NCI-H2081 treated with DMSO at 0.1 percent for 48 hours (cell line): ENCODE measurements around the gene ITPR2.
A peak's percentile ranks its signal among the peaks of the same experiment; 100 is the strongest.
"Not testable (repeated sequence)": the region's sequence is repeated elsewhere in the genome, so short reads cannot be mapped to it uniquely, and the experiment has no call there.

Source experiments
- DNase-seq: peaks from one replicate; lab custom pipeline; 2025; lab: John Stamatoyannopoulos, UW

Gene ITPR2

DNA sequence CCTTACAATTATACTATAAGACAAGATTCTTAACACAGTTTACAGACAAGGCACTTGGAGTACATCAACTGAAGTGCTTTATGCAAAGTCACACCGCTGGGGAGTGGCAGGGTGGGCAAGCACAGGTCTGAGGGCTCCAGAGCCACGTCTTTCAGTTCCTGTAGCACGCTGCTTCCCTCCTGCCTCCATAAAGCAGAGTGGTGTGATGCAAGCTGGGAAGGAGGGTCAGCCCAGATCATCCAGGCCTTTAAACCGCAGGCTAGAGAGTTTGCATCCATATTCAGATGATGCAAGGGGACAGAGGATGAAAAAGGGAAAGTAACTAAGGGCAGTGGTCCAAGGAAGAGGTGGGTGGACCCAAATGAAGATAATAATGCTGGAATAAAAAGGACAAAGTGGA is 132.6 kb downstream of the ITPR2 start:
- DNase-seq = no peak

DNA sequence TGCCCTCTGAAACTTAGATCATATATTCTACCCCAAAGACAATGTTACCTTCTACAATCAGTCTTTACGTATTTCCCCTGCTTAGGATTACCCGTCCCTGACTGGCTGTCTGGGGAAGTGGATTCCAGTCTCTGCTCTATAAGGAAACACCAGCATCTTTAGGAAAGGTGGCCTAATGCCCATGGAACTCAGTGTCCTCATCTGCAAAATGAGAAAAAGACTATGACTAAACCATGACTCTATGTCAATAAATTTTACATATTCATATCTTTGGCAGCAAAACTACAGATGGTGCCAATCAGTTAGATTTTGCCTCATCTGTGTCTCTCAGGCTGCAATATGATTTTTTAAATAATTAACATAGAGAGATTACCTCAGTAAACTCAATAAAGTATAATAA is 133.8 kb downstream of the ITPR2 start:
- DNase-seq = no peak

DNA sequence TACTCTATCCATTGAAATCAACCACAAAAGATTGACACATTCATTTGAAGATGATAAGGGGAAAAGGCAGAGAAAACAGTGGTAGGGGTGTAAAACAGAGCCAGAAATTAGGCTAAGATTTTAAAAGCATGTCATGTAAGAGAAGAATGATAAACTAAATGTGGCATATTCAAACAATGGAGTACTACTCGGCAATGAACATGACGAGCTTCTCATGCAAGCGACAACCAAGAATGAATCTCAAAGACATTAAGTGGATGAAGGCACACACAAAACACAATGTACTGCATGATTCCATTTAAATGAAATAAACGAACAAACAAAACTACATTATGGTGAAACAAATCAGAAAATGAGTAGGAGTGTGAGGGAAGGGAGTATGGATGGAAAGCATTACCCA is 134.8 kb downstream of the ITPR2 start:
- DNase-seq = no peak

DNA sequence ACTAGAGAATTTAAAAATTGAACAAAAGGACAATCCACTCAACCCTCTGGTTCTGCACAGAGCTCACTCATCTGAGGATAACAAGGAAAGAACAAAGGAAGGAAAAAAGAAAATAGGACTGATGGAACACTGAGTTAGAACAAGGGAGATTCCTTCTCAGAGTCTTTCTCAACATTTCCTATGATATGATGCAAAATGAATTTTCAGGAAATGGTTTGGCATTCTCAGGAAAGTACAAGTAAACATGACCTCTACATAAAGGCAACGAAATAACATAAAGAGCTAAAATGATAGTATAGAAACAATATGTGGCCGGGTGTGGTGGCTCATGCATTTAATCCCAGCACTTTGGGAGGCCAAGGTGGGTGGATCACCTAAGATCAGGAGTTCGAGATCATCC is 135.8 kb downstream of the ITPR2 start:
- DNase-seq = no peak

DNA sequence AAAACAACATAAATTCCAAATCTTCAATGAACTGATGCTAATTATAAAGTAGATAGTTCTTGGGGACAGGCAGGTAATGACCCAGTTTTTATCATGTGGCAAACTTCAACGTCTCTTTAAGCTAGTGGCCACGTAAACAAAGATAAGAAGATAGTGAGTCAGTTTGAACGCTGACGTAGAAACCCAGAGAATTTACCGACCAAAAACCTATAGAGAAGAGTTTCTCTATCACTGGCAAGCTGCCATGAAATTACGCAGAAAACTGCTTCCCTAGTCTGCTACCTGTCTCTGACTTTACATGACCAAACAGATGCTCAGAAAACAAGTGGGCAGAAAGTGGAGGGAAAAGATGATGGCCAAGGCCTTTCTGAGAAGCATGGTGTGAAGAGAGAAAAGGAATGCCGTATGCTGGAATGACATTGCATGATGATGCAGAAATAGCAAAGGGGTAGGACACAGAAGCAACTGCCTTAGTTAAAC is 136.3 kb downstream of the ITPR2 start:
- DNase-seq = no peak

DNA sequence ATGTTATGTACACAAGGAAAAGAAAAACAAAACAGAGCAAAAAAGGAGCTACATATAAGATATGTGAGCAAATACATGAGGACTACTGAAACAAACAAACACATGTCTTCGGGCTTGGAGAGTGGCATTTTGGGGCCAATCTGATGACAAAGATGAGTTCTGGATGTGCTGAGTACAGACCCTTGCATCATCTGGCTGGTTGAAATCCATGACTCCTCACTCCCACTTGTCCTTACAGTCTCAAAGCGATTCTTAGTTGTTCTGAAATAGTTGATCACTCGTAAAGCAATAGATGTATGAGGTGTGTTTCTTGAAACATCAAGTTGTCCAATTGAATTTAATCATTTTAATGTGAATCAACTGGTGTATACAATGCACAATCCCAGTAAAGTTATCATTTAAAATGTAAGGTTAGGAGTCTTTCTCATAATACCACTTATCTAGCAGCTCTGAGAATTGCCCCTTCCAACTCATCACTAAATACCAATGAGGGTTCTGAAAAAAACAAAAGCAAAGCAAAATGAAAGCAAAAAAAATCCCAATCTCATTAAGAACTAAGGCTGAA is 136.9 kb downstream of the ITPR2 start:
- DNase-seq = no peak

DNA sequence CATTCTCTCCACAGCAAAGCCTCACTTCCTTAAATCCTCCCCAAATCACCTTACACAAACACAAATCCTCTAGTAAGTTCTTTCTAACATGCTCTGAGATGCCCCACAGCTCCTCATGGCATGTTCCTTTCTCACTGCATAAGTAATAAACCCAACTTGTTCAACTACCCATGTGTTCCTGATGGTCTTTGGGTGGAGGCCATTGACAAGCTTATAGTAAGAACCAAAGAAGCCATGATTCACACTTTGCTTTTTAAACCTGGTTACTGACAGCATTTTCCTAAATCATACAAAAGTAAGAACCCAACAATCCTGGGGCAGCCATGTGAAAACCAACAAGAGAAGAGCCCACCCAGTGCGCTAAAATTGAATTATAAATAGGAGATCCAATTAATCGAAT is 138.6 kb downstream of the ITPR2 start:
- DNase-seq = no peak

DNA sequence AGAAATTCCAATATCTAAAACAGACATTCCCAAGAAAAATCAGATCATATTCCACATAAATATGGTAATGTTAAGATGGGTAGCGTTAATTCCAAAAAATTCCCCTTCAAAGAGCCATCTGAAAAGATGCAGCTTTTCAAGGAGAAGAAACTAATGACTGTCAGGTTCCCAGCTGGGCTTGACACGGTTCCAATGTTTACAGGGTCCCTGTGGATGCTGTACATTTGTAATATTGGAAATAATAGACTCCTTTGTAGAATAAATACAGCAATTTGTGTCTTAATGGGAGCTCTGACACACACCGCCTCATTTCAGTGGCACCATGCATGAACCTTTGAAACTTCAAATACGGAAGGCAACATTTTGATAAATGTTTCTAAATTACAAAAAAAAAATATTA is 140.6 kb downstream of the ITPR2 start:
- DNase-seq = peak; percentile 62

DNA sequence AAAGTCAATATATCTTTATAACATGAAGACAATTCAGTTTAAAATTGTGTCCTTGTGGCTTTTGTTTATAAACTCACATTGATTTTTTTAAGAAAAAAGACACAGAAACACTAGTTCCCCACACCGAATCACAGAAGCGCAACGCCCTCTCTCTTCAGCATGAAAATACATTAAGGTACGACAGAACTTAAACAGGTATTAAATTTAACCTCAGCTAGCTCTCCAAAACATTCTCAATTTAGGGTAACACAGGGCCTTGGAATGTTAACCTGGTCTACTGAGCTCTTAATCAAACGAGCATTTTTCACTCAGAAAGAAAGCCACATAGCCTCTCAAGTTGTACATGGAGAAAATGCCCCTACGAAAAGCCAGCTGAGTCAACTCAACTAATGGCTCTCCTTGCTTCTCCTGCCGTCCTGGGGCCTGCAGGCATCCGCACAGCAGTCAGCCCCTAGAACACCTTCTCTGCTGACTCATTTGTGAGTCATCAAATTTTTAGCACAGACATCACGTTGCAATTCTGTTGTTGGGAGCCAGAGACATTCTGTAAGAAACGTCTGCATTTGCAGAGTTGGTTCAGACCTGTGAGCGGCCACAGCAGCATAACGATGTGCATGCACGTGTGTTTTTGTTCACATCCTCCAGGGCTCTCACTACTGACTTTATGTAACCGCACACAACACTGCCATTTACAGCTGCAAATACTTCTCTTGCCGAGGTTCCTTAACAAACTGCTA is 141.6 kb downstream of the ITPR2 start:
- peak; percentile 21 for DNase-seq

DNA sequence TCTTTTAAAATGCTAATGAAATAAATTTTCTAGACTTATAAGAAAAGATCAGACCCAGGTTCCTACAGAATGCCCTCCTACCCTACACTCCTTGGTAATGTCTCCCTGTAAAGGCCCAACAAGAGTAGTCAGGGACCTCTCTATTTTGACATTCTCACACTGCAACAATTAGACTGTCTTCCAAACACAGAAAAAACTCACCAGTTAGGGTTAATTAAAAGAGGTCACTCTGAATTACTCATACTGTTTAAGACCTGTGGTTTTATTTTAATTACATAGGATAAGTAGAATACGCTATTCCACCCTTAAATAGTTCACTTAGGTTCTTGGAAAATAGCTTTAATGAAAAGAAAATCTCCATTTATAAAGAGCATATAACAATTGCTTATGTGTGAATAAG is 142.4 kb downstream of the ITPR2 start:
- no peak for DNase-seq

DNA sequence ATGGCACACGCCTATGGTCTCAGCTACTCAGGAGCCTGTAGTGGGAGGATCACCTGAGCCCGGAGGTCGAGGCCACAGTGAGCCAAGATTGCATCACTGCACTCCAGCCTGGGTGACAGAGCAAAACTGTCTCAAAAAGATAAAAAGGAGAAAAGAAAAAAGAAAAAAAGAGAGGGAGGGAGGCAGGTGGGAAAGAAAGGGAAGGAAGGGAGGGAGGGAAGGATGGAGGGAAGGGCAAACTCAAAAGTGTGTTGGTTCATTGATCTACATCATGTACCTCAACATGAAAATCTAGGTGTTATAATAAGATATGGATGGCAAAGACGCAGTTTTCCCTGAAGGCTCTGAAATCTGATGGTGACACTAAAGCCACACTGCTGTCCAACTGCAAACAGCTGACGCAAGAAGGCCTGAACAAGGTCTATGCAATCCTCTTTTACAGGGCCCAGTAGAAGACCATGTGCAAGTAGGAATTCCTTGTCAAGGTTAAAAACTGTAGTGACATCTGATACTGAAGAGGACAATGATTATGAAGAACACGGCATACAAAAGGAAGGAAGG is 143.6 kb downstream of the ITPR2 start:
- no peak for DNase-seq

DNA sequence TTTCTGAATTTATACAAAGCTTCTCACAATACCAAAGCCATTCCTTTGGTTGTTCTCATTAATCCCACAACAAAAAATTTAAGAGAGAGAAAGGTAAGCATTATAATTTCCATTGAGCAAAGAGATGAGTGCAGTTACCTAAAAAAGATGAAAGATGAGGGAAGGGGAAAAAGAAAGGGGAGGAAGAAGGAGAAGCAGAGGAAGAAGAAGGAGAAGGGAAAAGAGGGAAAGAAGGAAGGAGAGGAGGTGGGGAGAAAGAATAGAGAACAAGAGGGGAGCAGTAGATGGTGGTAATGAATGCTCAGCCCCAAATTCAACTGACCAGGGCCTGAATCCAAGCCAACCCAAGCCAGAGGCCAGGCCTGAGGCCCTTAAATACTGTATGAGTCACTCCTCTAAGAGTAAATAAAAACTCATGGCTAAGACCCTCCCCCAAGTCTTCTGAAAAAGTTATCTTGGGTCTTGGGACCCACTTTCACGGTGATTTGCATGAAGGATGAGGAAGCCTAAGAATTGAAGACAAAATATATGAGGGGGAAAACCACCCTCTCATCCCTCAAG is 144.6 kb downstream of the ITPR2 start:
- no peak for DNase-seq

DNA sequence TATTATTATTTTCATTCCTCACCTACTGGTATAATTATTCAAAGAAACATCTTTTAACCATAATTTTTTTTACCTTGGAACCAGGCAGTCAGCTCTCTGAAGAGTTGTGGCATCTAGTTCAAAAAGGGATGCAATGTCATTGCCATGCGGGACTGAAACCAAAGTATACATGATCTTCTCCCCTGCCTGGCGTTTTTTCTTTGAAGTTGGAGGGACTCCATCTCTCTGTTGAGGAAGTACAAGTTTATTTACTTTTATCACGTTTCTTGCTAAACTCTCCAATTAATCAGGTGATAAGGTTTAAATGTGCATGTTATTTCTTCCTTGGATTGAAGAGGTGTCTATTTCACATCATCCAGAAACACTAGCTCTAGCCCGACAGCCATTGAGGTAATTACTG is 146.6 kb downstream of the ITPR2 start:
- no peak for DNase-seq

DNA sequence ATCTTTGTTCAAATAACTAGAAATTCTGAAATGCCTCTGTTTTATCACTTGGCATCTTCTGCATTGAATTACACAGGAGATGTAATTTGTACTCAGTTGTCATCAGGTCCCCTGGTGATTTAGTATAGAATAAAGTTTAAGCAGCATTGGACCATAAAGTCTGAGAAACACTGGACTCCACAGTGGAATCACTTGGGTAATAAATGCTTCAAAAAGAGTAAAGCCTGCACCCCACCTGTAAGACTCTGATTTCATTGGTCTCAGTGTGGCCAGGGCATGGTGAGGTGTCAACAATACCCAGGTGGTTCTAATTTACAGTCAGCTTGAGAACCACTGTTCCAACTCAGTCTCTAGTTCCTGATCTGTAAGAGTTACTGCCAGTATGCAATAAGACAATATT is 148.9 kb downstream of the ITPR2 start:
- DNase-seq = no peak

DNA sequence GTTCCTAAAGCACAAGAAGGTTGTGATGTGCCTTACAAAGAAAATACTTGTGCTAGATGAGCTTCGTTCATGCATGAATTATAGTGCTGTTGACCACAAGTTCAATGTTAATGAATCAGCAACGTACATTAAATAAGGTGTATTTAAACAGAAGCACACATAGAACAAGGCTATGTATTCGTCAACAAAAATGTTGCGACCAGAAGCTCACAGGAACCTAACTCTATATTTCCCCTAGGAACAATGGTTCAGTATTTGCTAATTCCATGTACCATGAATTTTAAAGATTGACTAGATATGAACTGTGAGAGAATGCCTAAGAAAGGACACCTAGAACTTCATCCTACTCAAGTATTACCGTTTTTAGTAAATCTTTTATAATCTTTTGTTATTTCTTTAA is 149.6 kb downstream of the ITPR2 start:
- no peak for DNase-seq

DNA sequence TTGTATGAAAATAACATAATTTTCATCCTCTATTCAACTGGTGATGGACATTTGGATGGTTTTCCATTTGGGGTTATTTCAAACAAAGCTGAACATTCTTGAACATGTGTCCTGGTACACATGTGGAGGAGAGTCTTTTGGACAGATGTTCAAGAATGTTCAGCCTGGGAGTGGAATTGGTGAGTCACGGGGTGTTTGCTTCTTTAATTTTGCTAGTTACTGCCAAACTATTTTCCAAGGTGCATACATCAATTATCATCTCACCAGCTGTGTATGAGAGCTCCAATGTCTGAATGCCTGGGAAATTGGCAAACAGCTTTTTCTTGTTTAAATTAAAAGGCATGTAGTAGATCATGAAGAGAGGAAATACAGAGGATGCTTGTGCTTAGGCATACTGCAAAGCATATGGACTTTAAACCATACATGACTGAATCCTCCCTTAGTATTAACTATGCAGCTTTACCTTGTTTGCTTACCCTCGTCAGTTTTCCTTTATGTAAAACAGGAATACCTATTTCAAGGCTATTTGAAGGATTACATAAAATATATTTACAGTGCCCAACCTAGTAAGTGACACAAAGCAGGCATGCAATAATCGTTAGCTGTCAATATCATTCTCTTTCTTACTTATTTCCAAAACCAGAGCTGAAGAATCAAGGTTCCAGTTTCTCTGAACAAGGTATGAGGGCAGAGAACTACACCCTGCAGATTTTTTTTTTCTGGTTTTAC is 152.1 kb downstream of the ITPR2 start:
- DNase-seq = no peak

DNA sequence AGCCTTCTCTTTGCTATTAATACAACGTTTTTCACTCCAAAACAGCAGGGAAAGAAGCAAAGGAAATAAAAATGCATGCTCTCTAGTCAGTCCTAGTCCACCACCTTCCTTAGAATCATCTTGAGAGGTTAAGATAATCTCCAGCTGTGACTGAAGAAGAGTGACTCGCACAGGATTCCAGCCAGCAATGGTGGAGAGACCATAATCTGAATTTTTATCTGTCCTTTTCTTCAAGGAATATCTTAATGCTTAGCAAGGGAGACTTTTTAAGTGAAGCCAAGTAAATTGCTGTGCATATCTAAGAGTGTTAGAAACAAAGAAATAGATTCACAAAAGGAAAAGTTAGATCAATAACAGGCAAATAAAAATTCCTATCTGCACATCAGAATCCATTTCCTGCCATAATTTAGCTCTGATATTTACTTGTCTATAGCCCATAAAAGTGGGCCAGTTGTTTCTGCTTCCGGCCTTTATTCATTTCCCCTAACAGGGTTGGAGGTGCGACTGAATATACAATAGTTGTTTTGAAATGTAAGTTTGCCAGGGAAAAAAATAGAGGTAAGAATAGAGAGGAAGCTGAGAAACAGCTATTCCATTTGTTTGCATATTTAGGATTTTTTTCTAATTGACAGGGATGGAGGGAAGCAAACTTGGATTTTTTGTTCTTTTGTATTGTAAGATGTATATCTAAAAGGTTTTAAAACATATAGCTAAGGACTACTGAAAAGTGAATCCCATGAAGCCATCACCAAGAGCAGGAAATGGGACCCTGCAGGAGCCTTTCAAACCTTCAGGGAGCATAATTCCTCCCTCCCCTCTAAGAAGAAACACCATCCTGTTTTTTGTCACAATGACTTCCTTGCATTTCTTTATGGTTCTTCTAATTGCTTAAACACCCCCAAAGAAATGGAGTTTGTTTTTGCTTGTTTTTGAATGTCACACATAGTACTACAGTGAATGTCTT is 154.0 kb downstream of the ITPR2 start:
- no peak for DNase-seq

DNA sequence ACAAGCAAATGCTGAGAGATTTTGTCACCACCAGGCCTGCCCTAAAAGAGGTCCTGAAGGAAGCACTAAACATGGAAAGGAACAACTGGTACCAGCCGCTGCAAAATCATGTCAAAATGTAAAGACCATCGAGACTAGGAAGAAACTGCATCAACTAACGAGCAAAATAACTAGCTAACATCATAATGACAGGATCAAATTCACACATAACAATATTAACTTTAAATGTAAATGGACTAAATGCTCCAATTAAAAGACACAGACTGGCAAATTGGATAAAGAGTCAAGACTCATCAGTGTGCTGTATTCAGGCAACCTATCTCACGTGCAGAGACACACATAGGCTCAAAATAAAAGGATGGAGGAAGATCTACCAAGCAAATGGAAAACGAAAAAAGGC is 161.5 kb downstream of the ITPR2 start:
- not testable (repeated sequence) for DNase-seq

DNA sequence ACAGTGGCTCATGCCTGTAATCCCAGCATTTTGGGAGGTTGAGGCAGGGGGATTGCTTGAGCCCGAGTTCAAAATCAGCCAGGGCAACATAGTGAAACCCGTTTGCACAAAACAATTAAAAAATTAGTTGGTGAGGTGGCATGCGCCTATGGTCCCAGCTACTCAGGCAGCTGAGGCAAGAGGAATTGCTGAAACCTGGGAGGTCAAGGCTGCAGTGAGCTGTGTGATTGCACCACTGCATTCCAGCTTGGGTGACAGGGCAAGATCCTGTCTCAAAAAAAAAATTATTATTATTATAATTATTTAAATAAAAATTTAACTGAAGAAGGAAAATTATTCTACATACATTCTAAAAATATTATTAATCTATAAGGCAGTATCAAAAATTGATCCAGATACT is 164.1 kb downstream of the ITPR2 start:
- DNase-seq = no peak

DNA sequence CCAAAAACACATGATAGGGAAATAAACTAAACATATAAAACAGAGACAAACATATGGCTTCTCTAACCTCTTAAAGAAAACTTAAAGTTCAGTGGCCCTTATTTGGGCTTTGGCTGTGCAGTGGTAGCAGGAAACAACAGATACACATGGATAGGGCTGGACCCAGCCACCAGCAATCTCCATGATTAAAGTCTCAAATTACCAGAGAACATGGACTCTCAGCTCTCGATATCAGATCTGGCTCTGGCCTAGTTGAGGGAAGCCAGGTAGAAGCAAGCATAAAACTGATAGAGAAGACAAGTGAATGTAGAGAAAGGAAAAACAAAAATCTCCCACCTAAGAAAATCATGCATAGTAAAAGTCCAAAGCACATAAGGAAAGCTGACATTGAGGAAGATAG is 164.8 kb downstream of the ITPR2 start:
- DNase-seq = no peak

DNA sequence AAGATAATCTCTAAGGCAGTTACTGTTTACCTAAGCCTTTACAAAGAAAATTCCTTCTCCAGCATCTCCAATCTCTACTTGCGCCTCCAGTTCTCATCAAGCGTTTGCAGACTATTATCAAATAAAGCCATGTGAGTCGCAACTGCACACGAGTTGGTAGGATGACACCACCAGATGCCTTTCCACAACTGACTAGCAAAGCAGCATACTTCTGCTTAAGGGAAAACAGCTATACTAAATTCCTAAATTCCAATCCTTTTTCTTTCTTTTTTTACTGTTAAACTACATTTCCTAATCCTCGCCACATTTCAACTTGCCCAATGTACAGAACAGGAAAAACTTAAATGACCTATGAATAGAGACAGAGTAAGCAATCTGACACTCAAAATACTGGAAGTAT is 166.7 kb downstream of the ITPR2 start:
- no peak for DNase-seq

DNA sequence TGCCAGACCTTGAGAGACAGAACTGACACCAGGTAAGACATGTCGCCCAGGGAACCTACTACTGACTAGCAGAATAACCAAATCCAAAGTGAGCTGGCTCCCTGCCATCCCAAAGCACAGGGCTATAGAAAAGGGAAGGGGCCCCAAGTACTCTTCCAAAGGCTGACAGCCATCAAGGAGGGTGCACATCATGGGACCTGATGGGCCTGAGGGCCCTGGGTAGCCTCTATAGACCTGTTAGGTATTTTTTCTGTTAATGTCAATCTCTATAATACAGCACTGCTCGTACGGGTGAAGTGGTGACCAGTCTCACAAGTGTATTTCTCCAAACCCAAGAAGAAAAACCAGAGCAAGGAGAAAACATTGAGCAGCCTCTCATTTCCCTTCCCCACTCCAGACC is 171.6 kb downstream of the ITPR2 start:
- DNase-seq = no peak
